Astrocyte of the cerebellum (primary cell): ENCODE results near the gene ADGRF5.

ENCODE experiments used
- DNase-seq: peaks from one replicate; pipeline ENCODE4 v3.0.0-alpha.2; 2011; ENCODE audit warnings: low read depth
- H3K4me3 ChIP-seq: 2 replicates; pipeline ENCODE4 v1.5.1; 2011; ENCODE audit warnings: mild to moderate bottlenecking, low read depth, low read length, moderate library complexity
- in situ Hi-C: cut with HindIII; loops from 2 replicates; pipeline ENCODE4 v1.10.0; 2017; ENCODE audit warnings: low sequenced_read_pairs
- TF ChIP-seq, protein P1 (sequence below): IDR thresholded peaks from 2 replicates; pipeline ENCODE4 v1.5.1; 2012; ENCODE audit warnings: low read length, low read depth, moderate library complexity, mild to moderate bottlenecking; ENCODE audit errors: missing control alignments

Gene ADGRF5

DNA sequence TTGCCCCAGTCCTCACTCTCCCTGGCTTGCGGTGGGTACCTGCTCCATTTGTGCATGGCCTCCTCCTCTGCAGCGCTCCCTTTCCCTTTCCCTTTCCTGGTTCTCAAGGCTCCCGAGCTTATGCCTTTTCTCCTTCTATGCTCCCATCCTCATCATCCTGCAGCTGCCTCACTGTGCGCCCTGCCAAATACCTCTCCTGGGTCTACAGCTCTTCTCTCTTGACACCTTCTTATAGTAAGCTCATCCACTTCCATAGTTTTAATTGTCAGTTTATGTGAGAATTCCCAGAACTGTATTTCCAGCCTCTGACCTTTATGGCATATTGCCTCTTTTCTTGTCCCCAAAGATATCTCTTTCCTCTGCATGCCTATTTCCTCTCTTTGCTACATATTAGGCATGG, 5.9 kb downstream of the ADGRF5 start:
- H3K4me3 ChIP-seq = no peak overlapping the region
- TF ChIP-seq, protein P1, sequence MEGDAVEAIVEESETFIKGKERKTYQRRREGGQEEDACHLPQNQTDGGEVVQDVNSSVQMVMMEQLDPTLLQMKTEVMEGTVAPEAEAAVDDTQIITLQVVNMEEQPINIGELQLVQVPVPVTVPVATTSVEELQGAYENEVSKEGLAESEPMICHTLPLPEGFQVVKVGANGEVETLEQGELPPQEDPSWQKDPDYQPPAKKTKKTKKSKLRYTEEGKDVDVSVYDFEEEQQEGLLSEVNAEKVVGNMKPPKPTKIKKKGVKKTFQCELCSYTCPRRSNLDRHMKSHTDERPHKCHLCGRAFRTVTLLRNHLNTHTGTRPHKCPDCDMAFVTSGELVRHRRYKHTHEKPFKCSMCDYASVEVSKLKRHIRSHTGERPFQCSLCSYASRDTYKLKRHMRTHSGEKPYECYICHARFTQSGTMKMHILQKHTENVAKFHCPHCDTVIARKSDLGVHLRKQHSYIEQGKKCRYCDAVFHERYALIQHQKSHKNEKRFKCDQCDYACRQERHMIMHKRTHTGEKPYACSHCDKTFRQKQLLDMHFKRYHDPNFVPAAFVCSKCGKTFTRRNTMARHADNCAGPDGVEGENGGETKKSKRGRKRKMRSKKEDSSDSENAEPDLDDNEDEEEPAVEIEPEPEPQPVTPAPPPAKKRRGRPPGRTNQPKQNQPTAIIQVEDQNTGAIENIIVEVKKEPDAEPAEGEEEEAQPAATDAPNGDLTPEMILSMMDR = no peak
- no peak for DNase-seq
- in situ Hi-C loops = no loop called here

DNA sequence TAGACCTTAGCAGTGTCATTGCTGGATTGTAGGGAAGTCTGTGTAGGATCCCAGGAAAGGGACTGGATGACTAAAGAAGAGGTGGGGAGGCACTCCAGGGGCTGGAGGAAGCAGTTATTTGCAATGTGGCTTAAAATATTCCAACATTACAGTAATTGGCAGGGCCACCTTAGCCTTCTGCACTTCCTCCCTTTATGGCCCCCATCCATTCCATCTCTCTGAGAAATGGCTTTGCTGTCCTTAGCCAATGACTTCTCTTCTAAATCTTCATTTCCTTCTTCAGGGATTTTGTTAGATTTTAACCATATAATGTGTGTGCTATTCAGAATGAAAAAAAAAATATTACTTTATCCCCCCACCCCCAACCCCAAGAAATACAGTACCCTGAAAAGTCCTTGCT, 6.4 kb downstream of the ADGRF5 start:
- no peak overlapping the region for H3K4me3 ChIP-seq
- DNase-seq = no peak
- TF ChIP-seq, protein P1 = no peak
- in situ Hi-C loops = no loop called here

DNA sequence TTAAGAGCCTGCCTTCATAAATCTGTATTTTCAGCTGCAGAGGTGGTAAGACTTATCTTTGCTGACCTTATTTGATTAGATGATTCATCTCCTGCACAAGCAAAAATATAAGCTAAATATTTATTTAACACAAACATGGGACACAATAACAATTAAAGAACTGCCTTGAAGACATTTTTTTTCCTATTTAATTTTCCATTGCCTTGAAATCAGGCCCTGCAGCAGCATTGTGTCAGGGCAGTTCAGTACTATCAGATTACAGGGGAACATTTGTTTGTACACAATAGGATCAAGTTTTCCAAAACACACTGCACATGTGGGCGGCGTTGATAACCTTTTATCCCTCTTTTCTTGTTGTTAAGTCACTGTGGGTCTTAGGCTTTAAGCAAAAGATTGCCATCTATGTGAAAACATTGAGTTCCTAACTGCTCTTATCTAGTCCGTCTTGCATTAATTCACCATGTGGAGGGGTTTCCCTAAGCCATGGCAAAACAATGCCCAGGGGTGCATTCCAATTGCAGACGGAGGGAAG, 7.4 kb downstream of the ADGRF5 start:
- TF ChIP-seq, protein P1 = no peak
- DNase-seq = no peak
- in situ Hi-C loops = no loop called here
- H3K4me3 ChIP-seq = no peak overlapping the region

DNA sequence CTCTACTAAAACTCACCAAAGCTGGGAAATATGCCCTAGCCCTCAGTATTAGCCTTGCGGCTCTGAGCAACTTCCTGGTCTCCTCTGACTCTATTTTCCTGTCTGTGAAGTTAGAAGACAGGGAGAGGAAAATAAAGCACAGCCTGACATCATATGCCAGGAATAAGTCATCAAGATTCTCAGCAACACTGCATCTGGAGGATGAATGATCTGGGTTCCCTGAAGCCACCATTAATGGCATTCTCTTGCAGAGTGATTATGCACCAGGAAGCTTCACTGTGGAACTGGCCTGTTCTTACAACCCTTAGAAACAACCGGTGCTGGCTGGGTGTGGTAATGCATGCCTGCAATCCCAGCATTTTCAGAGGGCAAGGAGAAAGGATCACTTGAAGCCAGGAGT, 12.4 kb downstream of the ADGRF5 start:
- TF ChIP-seq, protein P1 = no peak
- no peak overlapping the region for H3K4me3 ChIP-seq
- in situ Hi-C loops = no loop called here
- DNase-seq = no peak

DNA sequence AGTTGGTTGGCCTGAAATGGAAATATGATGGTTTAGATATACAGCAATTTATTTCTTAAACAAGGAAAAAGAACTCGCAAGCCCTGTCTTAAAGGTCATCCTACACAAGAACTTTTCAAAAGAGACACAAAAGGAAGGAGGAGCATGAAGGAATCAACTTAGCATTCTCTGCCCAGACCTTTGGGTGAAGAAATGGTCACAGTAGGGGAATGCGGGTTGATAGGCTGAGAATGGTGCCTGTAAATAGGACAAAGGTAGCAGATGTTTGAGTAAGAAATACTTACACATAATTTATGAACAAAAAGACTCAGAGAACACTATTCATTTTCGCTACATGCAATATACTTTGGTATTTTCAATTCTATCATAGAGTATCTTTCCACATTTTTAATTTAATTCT, 15.0 kb downstream of the ADGRF5 start:
- H3K4me3 ChIP-seq = no peak overlapping the region
- in situ Hi-C loops = no loop called here
- no peak for DNase-seq
- TF ChIP-seq, protein P1 = no peak

DNA sequence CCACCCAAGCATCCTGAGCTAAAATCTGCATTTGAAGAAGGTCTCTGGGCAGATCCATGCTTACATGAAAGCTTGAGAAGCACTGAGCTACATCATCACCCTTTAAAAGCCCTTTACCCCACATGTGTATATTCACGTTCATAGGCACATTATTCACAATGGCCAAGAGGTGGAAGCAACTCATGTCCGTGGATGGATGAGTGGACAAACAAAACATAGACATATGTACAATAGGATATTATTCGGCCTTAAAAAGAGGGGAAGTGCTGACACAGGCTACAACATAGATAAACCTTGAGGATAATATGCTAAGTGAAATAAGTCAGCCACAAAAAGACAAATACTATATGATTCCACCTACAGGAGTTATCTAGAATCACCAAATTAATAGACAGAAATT, 17.6 kb downstream of the ADGRF5 start:
- TF ChIP-seq, protein P1 = no peak
- in situ Hi-C loops = no loop called here
- DNase-seq = no peak
- H3K4me3 ChIP-seq = no peak overlapping the region

DNA sequence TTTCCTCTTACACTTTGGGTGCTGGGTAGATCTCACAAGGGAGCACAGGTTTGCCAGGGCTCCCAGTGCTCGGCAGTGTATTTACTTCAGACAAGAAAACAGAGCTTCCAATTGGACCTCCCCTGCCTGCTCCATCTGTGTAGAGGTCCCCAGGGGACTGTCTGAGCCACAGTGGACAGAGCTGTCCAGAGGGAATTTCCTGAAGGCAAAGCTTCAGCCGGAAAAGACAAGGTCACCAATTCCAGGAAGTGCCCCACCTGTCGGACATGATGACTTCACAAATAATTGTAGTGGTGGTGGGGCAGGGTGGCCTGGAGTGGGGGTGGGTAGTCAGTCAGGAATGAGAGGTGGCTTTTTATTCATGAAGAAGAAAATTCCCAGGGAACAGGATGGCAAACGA, 18.6 kb downstream of the ADGRF5 start:
- DNase-seq = no peak
- H3K4me3 ChIP-seq = no peak overlapping the region
- in situ Hi-C loops = no loop called here
- TF ChIP-seq, protein P1 = no peak
